ENCODE measurements around the gene MBLAC1. TPM values are rescaled to one million over a fixed set of nuclear protein-coding genes. Genes with fewer than 3 reads are reported as not detected.

The MBLAC1 gene
- total and polyA plus RNA-seq, 4 donors, result 1.7 to 2.9 (median 2.1) TPM

GRCh38 chr7:100166970-100167911 is 40.5 kb downstream of the MBLAC1 start:
- Histone ChIP-seq H3K4me1 (ENCODE audit: control insufficient read depth in 5 of 5, insufficient read depth in 5 of 5, low read length in 5 of 5) (peaks cover 0 to 25% (median 3%) of the 10 kb centered on the region in 5 donors), H3K9me3 (ENCODE audit: control insufficient read depth in 4 of 4, insufficient read depth in 3 of 4, low read length in 3 of 4) (no peaks in the 10 kb centered on the region), H3K27me3 (ENCODE audit: control insufficient read depth in 3 of 3, insufficient read depth in 3 of 3, low read length in 2 of 3) (peaks cover 0 to 4% (median 0%) of the 10 kb centered on the region in 3 donors), H3K4me3 (no peak overlapping the region), H3K27ac (ENCODE audit: low read depth in 1 of 2, low read length in 1 of 2) (no peak overlapping the region), H3K36me3 (ENCODE audit: control insufficient read depth in 4 of 4, insufficient read depth in 4 of 4, low read length in 4 of 4) (peaks cover 0 to 4% (median 0%) of the 10 kb centered on the region in 4 donors), H3K9ac (ENCODE audit: insufficient read depth in 1 of 2, low read length in 2 of 2) (peak overlapping the region in 1 of 2 donors; percentile 63)
- no peak for ATAC-seq (ENCODE audit: insufficient read depth, low FRiP score)
- 26 to 33% methylated on average over 14 of the region's 14 CpGs for WGBS, 2 donors
- TF ChIP-seq CTCF (IDR thresholded peaks at IDR 0.05; ENCODE audit: control extremely low read depth, extremely low read depth), result no peak
- DNase-seq, result peak in 2 of 3 donors; percentile 64 to 72

GRCh38 chr7:100167912-100168323 is 41.2 kb downstream of the MBLAC1 start:
- peaks cover 0 to 4% (median 0%) of the 10 kb centered on the region in 4 donors for H3K36me3 ChIP-seq (ENCODE audit: control insufficient read depth in 4 of 4, insufficient read depth in 4 of 4, low read length in 4 of 4)
- WGBS, 2 donors, result 5% methylated on average over 11 of the region's 11 CpGs
- peak overlapping the region; percentile 26 for H3K4me3 ChIP-seq
- TF ChIP-seq CTCF (IDR thresholded peaks at IDR 0.05; ENCODE audit: control extremely low read depth, extremely low read depth), result no peak
- H3K9ac ChIP-seq (ENCODE audit: insufficient read depth in 1 of 2, low read length in 2 of 2), result peak overlapping the region in 1 of 2 donors; percentile 63
- H3K9me3 ChIP-seq (ENCODE audit: control insufficient read depth in 4 of 4, insufficient read depth in 3 of 4, low read length in 3 of 4), result no peaks in the 10 kb centered on the region
- ATAC-seq (ENCODE audit: insufficient read depth, low FRiP score), result no peak
- H3K27me3 ChIP-seq (ENCODE audit: control insufficient read depth in 3 of 3, insufficient read depth in 3 of 3, low read length in 2 of 3), result peaks cover 0 to 4% (median 0%) of the 10 kb centered on the region in 3 donors
- peak in 2 of 3 donors; percentile 54 to 69 for DNase-seq
- H3K27ac ChIP-seq (ENCODE audit: low read depth in 1 of 2, low read length in 1 of 2), result peak overlapping the region in 1 of 2 donors; percentile 52
- H3K4me1 ChIP-seq (ENCODE audit: control insufficient read depth in 5 of 5, insufficient read depth in 5 of 5, low read length in 5 of 5), result peaks cover 0 to 25% (median 3%) of the 10 kb centered on the region in 5 donors

GRCh38 chr7:100169147-100169850 is 42.5 kb downstream of the MBLAC1 start:
- no peak overlapping the region for H3K4me3 ChIP-seq
- H3K9ac ChIP-seq (ENCODE audit: insufficient read depth in 1 of 2, low read length in 2 of 2), result no peak overlapping the region
- 84 to 87% methylated on average over 11 of the region's 11 CpGs for WGBS, 2 donors
- H3K27ac ChIP-seq (ENCODE audit: low read depth in 1 of 2, low read length in 1 of 2), result no peak overlapping the region
- H3K36me3 ChIP-seq (ENCODE audit: control insufficient read depth in 4 of 4, insufficient read depth in 4 of 4, low read length in 4 of 4), result no peaks in the 10 kb centered on the region
- TF ChIP-seq CTCF (IDR thresholded peaks at IDR 0.05; ENCODE audit: control extremely low read depth, extremely low read depth), result no peak
- DNase-seq (no peak), ATAC-seq (ENCODE audit: insufficient read depth, low FRiP score) (no peak)
- H3K27me3 ChIP-seq (ENCODE audit: control insufficient read depth in 3 of 3, insufficient read depth in 3 of 3, low read length in 2 of 3), result peaks cover 0 to 4% (median 0%) of the 10 kb centered on the region in 3 donors
- peaks cover 0 to 25% (median 3%) of the 10 kb centered on the region in 5 donors for H3K4me1 ChIP-seq (ENCODE audit: control insufficient read depth in 5 of 5, insufficient read depth in 5 of 5, low read length in 5 of 5)
- no peaks in the 10 kb centered on the region for H3K9me3 ChIP-seq (ENCODE audit: control insufficient read depth in 4 of 4, insufficient read depth in 3 of 4, low read length in 3 of 4)
